HL-60/S4 (cell line): Measurements from ENCODE around the gene GPATCH4.
"Not testable (repeated sequence)": the region's sequence is repeated elsewhere in the genome, so short reads cannot be mapped to it uniquely, and the experiment has no call there.

ENCODE experiments used
- in situ Hi-C: fragments of 300-500 bp; cut with MboI; formaldehyde crosslinking; loops from 2 replicates; pipeline ENCODE4 v1.14.3; 2022; ENCODE audit warnings: low sequenced_read_pairs

GPATCH4 gene

GRCh38 chr1:156581661-156582387 lies 19.5 kb downstream of the GPATCH4 start:
- in situ Hi-C loops: no loop called here

GRCh38 chr1:156579472-156579871 lies 21.8 kb downstream of the GPATCH4 start, which contains the start of gene TTC24:
Gene TTC24, plus strand, starts transcription at chr1:156579723. Its CDS starts 1,642 bp downstream, at chr1:156581365.
- in situ Hi-C loops: no loop called here

GRCh38 chr1:156578055-156578454 lies 23.2 kb downstream of the GPATCH4 start:
- in situ Hi-C loops: no loop called here

GRCh38 chr1:156577550-156577949 lies 23.7 kb downstream of the GPATCH4 start:
- in situ Hi-C loops: no loop called here

GRCh38 chr1:156574039-156574633 lies 27.1 kb downstream of the GPATCH4 start:
- in situ Hi-C loops: no loop called here

GRCh38 chr1:156572663-156573018 lies 28.6 kb downstream of the GPATCH4 start:
- in situ Hi-C loops: no loop called here

- in situ Hi-C loops: no loop called here
Measured at GRCh38 chr1:156571919-156572662, 29.2 kb downstream of the GPATCH4 start, which contains the start of gene IQGAP3. Gene IQGAP3, minus strand, starts transcription at chr1:156572565. Its CDS starts 36 bp downstream, at chr1:156572529.

GRCh38 chr1:156571261-156571852 lies 29.9 kb downstream of the GPATCH4 start:
- in situ Hi-C loops: no loop called here

- in situ Hi-C loops: no loop called here
Measured at GRCh38 chr1:156566436-156566835, 34.8 kb downstream of the GPATCH4 start.

GRCh38 chr1:156565519-156565918 lies 35.8 kb downstream of the GPATCH4 start:
- in situ Hi-C loops: no loop called here

GRCh38 chr1:156560585-156561163 lies 40.6 kb downstream of the GPATCH4 start:
- in situ Hi-C loops: no loop called here

- in situ Hi-C loops: no loop called here
Measured at GRCh38 chr1:156559797-156560385, 41.4 kb downstream of the GPATCH4 start.

GRCh38 chr1:156559086-156559796 lies 42.0 kb downstream of the GPATCH4 start:
- in situ Hi-C loops: no loop called here

- in situ Hi-C loops: no loop called here
Measured at GRCh38 chr1:156556354-156556753, 44.9 kb downstream of the GPATCH4 start.

GRCh38 chr1:156555715-156556114 lies 45.6 kb downstream of the GPATCH4 start:
- in situ Hi-C loops: no loop called here

GRCh38 chr1:156554971-156555370 lies 46.3 kb downstream of the GPATCH4 start:
- in situ Hi-C loops: no loop called here

GRCh38 chr1:156553860-156554485 lies 47.3 kb downstream of the GPATCH4 start:
- in situ Hi-C loops: no loop called here

GRCh38 chr1:156552937-156553336 lies 48.3 kb downstream of the GPATCH4 start:
- in situ Hi-C loops: not testable (repeated sequence)

GRCh38 chr1:156552518-156552917 lies 48.8 kb downstream of the GPATCH4 start:
- in situ Hi-C loops: no loop called here

GRCh38 chr1:156551869-156552268 lies 49.4 kb downstream of the GPATCH4 start:
- in situ Hi-C loops: no loop called here
